ENCODE measurements around the gene MXD1. TPM values are rescaled to one million over a fixed set of nuclear protein-coding genes. Genes with fewer than 3 reads are reported as not detected.

MXD1 gene
- total RNA-seq, 6 donors from 2014 or later: 16.3 to 94.3 (median 33.8) TPM

GRCh38 chr2:69943000-69943842 lies 28.3 kb downstream of the MXD1 start:
- Histone ChIP-seq H3K27me3 (no peaks in the 10 kb centered on the region), H3K27ac (peak overlapping the region; percentile 0 to 83 (median 76)), H3K36me3 (peaks cover 6 to 49% (median 31%) of the 10 kb centered on the region in 4 donors), H3K4me1 (peaks cover 7 to 32% (median 17%) of the 10 kb centered on the region in 4 donors), H3K4me3 (no peak overlapping the region), H3K9me3 (no peaks in the 10 kb centered on the region)
- ATAC-seq (ENCODE audit: low FRiP score in 2 of 2) (peak in 1 of 2 donors; percentile 16), DNase-seq (peak in 1 of 2 donors; percentile 43)
- TF ChIP-seq POLR2AphosphoS5 (IDR thresholded peaks at IDR 0.05) (no peak), EP300 (IDR thresholded peaks at IDR 0.05) (no peak), CTCF (IDR thresholded peaks at IDR 0.05) (no peak), POLR2A (IDR thresholded peaks at IDR 0.05) (no peak)
- WGBS, 2 donors: 57 to 80% methylated on average over 11 of the region's 11 CpGs

- peaks cover 0 to 41% (median 23%) of the 10 kb centered on the region in 4 donors for H3K36me3 ChIP-seq
- TF ChIP-seq CTCF (IDR thresholded peaks at IDR 0.05): no peak
- ATAC-seq (ENCODE audit: low FRiP score in 2 of 2) (no peak), DNase-seq (no peak)
- H3K27me3 ChIP-seq: no peaks in the 10 kb centered on the region
- 59 to 72% methylated on average over 9 of the region's 9 CpGs for WGBS, 2 donors
- H3K4me1 ChIP-seq: peaks cover 7 to 32% (median 17%) of the 10 kb centered on the region in 4 donors
- H3K4me3 ChIP-seq: no peak overlapping the region
- H3K9me3 ChIP-seq: no peaks in the 10 kb centered on the region
- H3K27ac ChIP-seq: peak overlapping the region; percentile 49 to 83 (median 76)
Measured at GRCh38 chr2:69943843-69944525, 29.1 kb downstream of the MXD1 start.

GRCh38 chr2:69944756-69945155 lies 29.8 kb downstream of the MXD1 start:
- Histone ChIP-seq H3K4me1 (peaks cover 7 to 32% (median 17%) of the 10 kb centered on the region in 4 donors), H3K27ac (peak overlapping the region; percentile 73 to 83 (median 77)), H3K4me3 (no peak overlapping the region), H3K36me3 (peaks cover 0 to 34% (median 17%) of the 10 kb centered on the region in 4 donors), H3K27me3 (no peaks in the 10 kb centered on the region), H3K9me3 (no peaks in the 10 kb centered on the region)
- DNase-seq (no peak), ATAC-seq (ENCODE audit: low FRiP score in 2 of 2) (no peak)
- TF ChIP-seq POLR2A (IDR thresholded peaks at IDR 0.05) (no peak), CTCF (IDR thresholded peaks at IDR 0.05) (no peak), EP300 (IDR thresholded peaks at IDR 0.05) (no peak), POLR2AphosphoS5 (IDR thresholded peaks at IDR 0.05) (no peak)
- 96 to 98% methylated on average over 7 of the region's 7 CpGs for WGBS, 2 donors

- TF ChIP-seq POLR2A (IDR thresholded peaks at IDR 0.05) (peak in 1 of 4 donors; percentile 31), EP300 (IDR thresholded peaks at IDR 0.05) (no peak), POLR2AphosphoS5 (IDR thresholded peaks at IDR 0.05) (peak; percentile 45 to 53), CTCF (IDR thresholded peaks at IDR 0.05) (no peak)
- Histone ChIP-seq H3K4me1 (peaks cover 7 to 32% (median 17%) of the 10 kb centered on the region in 4 donors), H3K36me3 (peaks cover 0 to 28% (median 14%) of the 10 kb centered on the region in 4 donors), H3K9me3 (no peaks in the 10 kb centered on the region), H3K27ac (peak overlapping the region; percentile 73 to 83 (median 77)), H3K27me3 (no peaks in the 10 kb centered on the region), H3K4me3 (no peak overlapping the region)
- peak in 1 of 2 donors; percentile 81 for DNase-seq
- peak; percentile 46 to 72 for ATAC-seq (ENCODE audit: low FRiP score in 2 of 2)
- WGBS, 2 donors: 69 to 80% methylated on average over 8 of the region's 8 CpGs
Measured at GRCh38 chr2:69945441-69945840, 30.5 kb downstream of the MXD1 start.

Data from upper lobe of left lung (tissue), 6 donors.